HEK293 (cell line): ENCODE results near the gene CTLA4.

Experiments
- CTCF ChIP-seq: fragments of 450-650 bp; formaldehyde crosslinking; IDR thresholded peaks from 2 replicates; pipeline ENCODE4 v1.5.1; 2016; ENCODE audit warnings: missing biosample characterization, missing genetic modification characterization
- MYNN ChIP-seq: fragments of 450-650 bp; formaldehyde crosslinking; IDR thresholded peaks from 2 replicates; pipeline ENCODE4 v1.5.1; 2016; ENCODE audit warnings: missing biosample characterization, missing genetic modification characterization, borderline replicate concordance
- ZNF133 ChIP-seq: fragments of 450-650 bp; formaldehyde crosslinking; IDR thresholded peaks from 2 replicates; pipeline ENCODE4 v1.5.1; 2016; ENCODE audit warnings: missing biosample characterization, missing genetic modification characterization
- ZNF140 ChIP-seq: fragments of 450-650 bp; formaldehyde crosslinking; IDR thresholded peaks from 2 replicates; pipeline ENCODE4 v1.5.1; 2016; ENCODE audit warnings: missing biosample characterization, missing genetic modification characterization
- ZNF274 ChIP-seq, 2 experiments: fragments of 200-500 bp in 1 of 2; fragments of 450-650 bp in 1 of 2; sonication (Bioruptor generic) in 1 of 2; formaldehyde crosslinking in 1 of 2; IDR thresholded peaks; 2 replicates each; pipeline versions ENCODE4 v1.5.1 to v1.6.1; 2014 to 2016; ENCODE audit warnings: borderline replicate concordance in 1 of 2, inconsistent platforms in 1 of 2, low read length in 1 of 2, missing biosample characterization in 1 of 2, missing genetic modification characterization in 1 of 2
- ZNF658 ChIP-seq: fragments of 450-650 bp; formaldehyde crosslinking; IDR thresholded peaks from 2 replicates; pipeline ENCODE4; 2016; ENCODE audit warnings: missing biosample characterization, missing genetic modification characterization

- no peak for TF ChIP-seq ZNF274 (IDR thresholded peaks at IDR 0.05; ENCODE audit: low read length)
- no peak for TF ChIP-seq ZNF274 (tag by site-specific recombination; IDR thresholded peaks at IDR 0.05; ENCODE audit: borderline replicate concordance)
- no peak for TF ChIP-seq MYNN (tag by site-specific recombination)
- no peak for TF ChIP-seq CTCF (tag by site-specific recombination)
- TF ChIP-seq ZNF140 (tag by site-specific recombination), result no peak
- no peak for TF ChIP-seq ZNF658 (tag by site-specific recombination)
- TF ChIP-seq ZNF133, result no peak
Measured at GRCh38 chr2:203835420-203835819, 32.2 kb upstream of the CTLA4 start.
